Stimulated activated CD4-positive, alpha-beta T cell treated with anti-CD3 and anti-CD28 coated beads, Interleukin-2, amount 100 ng/mL, for 48 hours (primary cell): ENCODE data around the gene DLG2.
"Not testable (repeated sequence)": the region's sequence is repeated elsewhere in the genome, so short reads cannot be mapped to it uniquely, and the experiment has no call there.

ENCODE experiments used
- DNase-seq, 2 donors: peaks; one replicate each; pipeline ENCODE4 v3.0.0-alpha.2; 2020

DLG2 gene

GRCh38 chr11:85184721-85185120, 442.4 kb downstream of the DLG2 start:
- no peak for DNase-seq

- DNase-seq = no peak
These were observed 444.4 kb downstream of the DLG2 start for GRCh38 chr11:85182441-85183387.

- no peak for DNase-seq
These were observed 446.6 kb downstream of the DLG2 start for GRCh38 chr11:85180528-85180927.

- no peak for DNase-seq
These were observed 455.4 kb downstream of the DLG2 start for GRCh38 chr11:85171648-85172257.

- no peak for DNase-seq
These were observed 457.0 kb downstream of the DLG2 start for GRCh38 chr11:85170184-85170583.

- no peak for DNase-seq
These were observed 459.7 kb downstream of the DLG2 start for GRCh38 chr11:85167471-85167870.

- no peak for DNase-seq
These were observed 460.1 kb downstream of the DLG2 start for GRCh38 chr11:85167038-85167437.

GRCh38 chr11:85165819-85166218, 461.3 kb downstream of the DLG2 start:
- no peak for DNase-seq

GRCh38 chr11:85164743-85165142, 462.4 kb downstream of the DLG2 start:
- no peak for DNase-seq

GRCh38 chr11:85154294-85154693, 472.9 kb downstream of the DLG2 start:
- DNase-seq = no peak

- DNase-seq = no peak
These were observed 489.5 kb downstream of the DLG2 start for GRCh38 chr11:85137597-85137996.

GRCh38 chr11:85133636-85134035, 493.5 kb downstream of the DLG2 start:
- DNase-seq = no peak

GRCh38 chr11:85132851-85133585, 494.1 kb downstream of the DLG2 start:
- DNase-seq = no peak

- no peak for DNase-seq
These were observed 499.8 kb downstream of the DLG2 start for GRCh38 chr11:85127349-85127748.

- no peak for DNase-seq
These were observed 503.4 kb downstream of the DLG2 start for GRCh38 chr11:85123752-85124231.

- DNase-seq = no peak
These were observed 509.0 kb downstream of the DLG2 start for GRCh38 chr11:85118151-85118550.

- no peak for DNase-seq
These were observed 511.3 kb downstream of the DLG2 start for GRCh38 chr11:85115798-85116197.

- DNase-seq = no peak
These were observed 512.4 kb downstream of the DLG2 start for GRCh38 chr11:85114786-85115185.

- DNase-seq = not testable (repeated sequence)
These were observed 516.9 kb downstream of the DLG2 start for GRCh38 chr11:85110246-85110645.

GRCh38 chr11:85109141-85109540, 518.0 kb downstream of the DLG2 start:
- no peak for DNase-seq

- DNase-seq = no peak
These were observed 521.3 kb downstream of the DLG2 start for GRCh38 chr11:85105868-85106267.

- DNase-seq = no peak
These were observed 527.6 kb downstream of the DLG2 start for GRCh38 chr11:85099522-85099921.

- no peak for DNase-seq
These were observed 528.1 kb downstream of the DLG2 start for GRCh38 chr11:85098996-85099395.
